HPDE6-E6E7 (cell line): ENCODE results near the gene TGFBR3L.
"Not testable (repeated sequence)": the region's sequence is repeated elsewhere in the genome, so short reads cannot be mapped to it uniquely, and the experiment has no call there.

Source experiments
- DNase-seq: peaks from one replicate; pipeline ENCODE4 v3.0.0; 2011; ENCODE audit warnings: missing footprints; ENCODE audit errors: extremely low spot score

TGFBR3L gene

DNA sequence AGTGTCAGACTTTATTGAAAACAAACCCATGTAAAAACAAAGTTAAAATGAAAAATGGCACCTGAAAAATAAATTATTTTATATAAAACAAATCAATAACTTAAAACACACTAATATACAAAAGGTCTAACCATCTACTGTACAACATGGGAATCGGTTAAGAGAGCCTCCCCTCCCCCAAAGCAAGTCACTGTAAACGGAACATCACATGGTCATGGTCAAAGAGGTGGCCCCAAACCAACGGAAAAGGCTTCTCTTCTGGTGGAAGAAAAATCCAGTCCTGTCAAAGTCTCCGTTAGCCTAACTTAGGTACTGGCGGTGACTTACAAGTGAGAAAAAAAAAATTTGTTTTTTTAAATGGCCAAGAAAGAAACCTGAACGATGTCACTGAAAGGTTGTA, 44.6 kb downstream of the TGFBR3L start:
- no peak for DNase-seq

GRCh38 chr19:7961082-7961481, 46.5 kb downstream of the TGFBR3L start:
- DNase-seq = not testable (repeated sequence)

DNA sequence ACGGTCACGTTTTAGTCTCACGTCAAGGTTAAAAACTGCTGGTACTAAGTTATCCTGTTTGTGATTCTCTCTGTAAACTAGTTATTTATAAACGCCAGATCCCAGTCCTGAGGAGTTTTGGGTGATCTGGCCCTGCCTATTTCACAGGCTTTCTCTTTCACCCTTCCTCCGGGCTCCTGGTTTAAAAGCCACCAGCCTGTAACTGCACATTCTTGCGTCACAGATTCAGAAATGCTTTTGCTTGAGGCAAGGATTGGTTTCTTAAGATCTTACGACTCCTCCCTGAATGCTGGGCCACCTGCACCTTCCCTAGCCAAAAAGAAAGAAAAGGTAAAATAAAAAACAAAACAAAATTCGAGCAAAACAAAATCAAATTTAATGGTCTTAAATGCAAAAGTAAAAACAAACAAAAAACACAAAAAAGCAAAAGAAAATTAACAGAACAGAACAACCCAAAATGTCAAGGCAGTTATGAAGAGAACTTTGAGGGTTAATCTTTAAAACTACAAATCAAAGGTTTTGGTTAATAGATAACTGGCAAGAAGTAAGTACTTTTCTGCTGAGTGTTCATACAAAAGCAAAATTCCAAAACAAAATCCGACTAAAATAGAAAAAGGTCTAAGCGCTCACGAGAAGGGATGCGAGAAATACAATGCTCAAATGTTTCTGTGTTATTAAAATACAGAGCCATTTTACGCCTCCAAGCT, 47.4 kb downstream of the TGFBR3L start:
- no peak for DNase-seq

- no peak for DNase-seq
Observed at GRCh38 chr19:7962644-7963268, 48.1 kb downstream of the TGFBR3L start.

- DNase-seq = no peak
Observed at GRCh38 chr19:7963566-7963965, 48.9 kb downstream of the TGFBR3L start.

GRCh38 chr19:7965259-7965841, 50.7 kb downstream of the TGFBR3L start:
- DNase-seq = no peak

DNA sequence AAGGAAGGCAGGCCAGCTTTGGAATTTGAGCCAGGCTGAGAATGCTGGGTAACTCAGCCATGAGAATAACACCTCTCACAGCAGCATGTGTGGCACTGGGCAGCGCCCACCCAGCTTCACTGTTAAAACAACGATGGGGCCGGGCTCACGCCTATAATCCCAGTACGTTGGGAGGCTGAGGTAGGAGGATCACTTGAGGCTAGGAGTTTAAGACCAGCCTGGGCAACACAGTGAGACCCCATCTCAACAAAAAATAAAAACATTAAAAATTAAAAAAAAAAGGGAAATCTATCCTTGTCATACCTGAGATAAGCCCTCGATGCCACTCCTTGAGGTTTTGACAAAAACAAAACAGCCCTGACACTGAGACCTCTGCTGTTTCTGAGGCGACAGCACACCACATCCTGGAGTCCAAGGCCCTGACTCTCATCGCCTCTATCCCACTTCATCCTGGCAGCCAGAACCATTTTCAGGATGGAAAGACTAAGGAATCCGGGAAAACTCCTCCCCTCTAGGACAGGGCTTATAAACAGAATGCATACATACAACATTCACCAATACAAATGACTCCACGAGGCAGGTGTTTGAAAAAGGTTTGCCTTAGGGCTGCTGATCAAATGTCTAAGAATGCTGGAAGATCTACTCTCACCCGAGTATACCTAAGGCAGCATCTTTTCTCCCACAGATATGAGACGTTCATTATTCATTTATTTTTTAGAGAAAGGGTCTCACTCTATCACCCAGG, 51.5 kb downstream of the TGFBR3L start:
- DNase-seq = no peak

DNA sequence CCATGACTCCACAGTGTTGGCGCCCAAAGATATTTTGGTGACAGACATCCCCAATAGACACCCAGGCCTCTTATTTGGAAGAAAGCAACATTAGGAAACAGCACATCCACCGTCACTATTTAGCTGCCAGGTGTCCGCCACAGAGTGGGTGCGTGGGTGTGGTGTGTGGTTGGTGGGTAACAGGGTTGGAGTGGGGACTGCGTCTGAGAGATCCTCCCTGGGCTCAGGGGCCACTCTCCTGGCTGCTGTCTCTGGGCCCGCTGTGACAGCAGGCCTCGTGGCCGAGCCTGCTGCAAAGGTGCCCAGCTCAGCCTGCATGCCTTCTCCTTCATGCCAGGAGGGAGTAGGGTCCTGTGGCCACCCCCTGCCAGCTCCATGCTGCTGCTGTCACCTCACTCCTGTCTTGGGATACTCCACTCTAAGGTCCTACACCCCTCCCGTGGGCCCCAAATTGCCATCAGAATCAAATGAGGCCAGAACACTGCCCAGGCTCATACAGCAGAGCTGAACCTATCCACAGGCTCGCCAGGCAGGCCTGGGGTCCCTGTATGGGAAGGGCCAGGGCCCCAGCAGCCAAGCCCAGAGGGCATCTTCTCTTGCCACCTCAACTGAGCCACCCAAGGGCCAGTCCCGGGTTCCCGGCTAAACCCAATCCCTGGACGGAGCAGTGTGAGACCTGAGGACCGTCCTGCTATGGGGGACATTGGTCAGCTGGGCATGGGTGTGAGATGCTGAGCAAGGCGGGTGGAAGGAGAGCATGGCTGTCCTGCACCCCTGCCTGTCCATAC, 53.6 kb downstream of the TGFBR3L start:
- DNase-seq = no peak
